K562 (cell line): Measurements from ENCODE around the gene SOCS7. TPM values are rescaled to one million over a fixed set of nuclear protein-coding genes. Genes with fewer than 3 reads are reported as not detected.
"Not testable (repeated sequence)": the region's sequence is repeated elsewhere in the genome, so short reads cannot be mapped to it uniquely, and the experiment has no call there.

Experiments used
- ATAC-seq: fragments of 200-7000 bp; cut with Tn5 transposase; 3 replicates; pipeline ENCODE4 v1.9.1; 2020; ENCODE audit warnings: moderate library complexity
- BruUV-seq: library from RNA; stranded (reverse); fragments of 400-500 nt; replicated peaks from 2 replicates; lab custom pipeline; 2021; lab: Mats Ljungman, UMichigan
- CTCF ChIA-PET: fragments of 300-600 bp; formaldehyde crosslinking; extraction: SDS; loops from one replicate; lab custom pipeline; 2021; ENCODE audit warnings: low intra/inter-chr PET ratio; lab: Yijun Ruan, JAX
- POLR2A ChIA-PET: fragments of 300-600, 350-650 bp; sonication (Branson Sonifier 250); formaldehyde crosslinking; extraction: SDS; loops from one replicate; lab custom pipeline; 2021; ENCODE audit warnings: antibody characterized with exemption, inconsistent platforms; lab: Yijun Ruan, JAX
- DNase-seq, 4 experiments: peaks; one replicate each; pipeline versions ENCODE4 v3.0.0 to v3.0.0-alpha.2; 2011 to 2018; ENCODE audit warnings: low spot score in 3 of 4, mixed read lengths in 3 of 4; ENCODE audit errors: extremely low read depth in 1 of 4
- FAIRE-seq: peaks from 2 replicates; lab custom pipeline; 2011; peaks lifted over from hg19 to GRCh38; lab: Jason Lieb, UNC
- H2AFZ ChIP-seq: 2 replicates; pipeline ENCODE4 v1.6.0; 2011; ENCODE audit warnings: low read depth, low read length, control low read depth, inconsistent platforms
- H3K27ac ChIP-seq: fragments of 200-600 bp; 3 replicates; pipeline ENCODE4 v1.8.0; 2011; ENCODE audit warnings: low read depth, mild to moderate bottlenecking, control low read depth, inconsistent platforms, low read length, moderate library complexity, mixed read lengths; ENCODE audit errors: extremely low read depth
- H3K27me3 ChIP-seq, 2 experiments: fragments of 300-600 bp in 1 of 2; 2 replicates in 1 of 2; 3 replicates in 1 of 2; pipeline versions ENCODE4 v1.6.0 to v1.8.0; 2011; ENCODE audit warnings: inconsistent platforms in 2 of 2, low read length in 2 of 2, mild to moderate bottlenecking in 1 of 2, mixed read lengths in 1 of 2, moderate library complexity in 1 of 2; ENCODE audit not compliant: control insufficient read depth in 2 of 2, insufficient read depth in 2 of 2
- H3K36me3 ChIP-seq: fragments of 300-600 bp; 3 replicates; pipeline ENCODE4 v1.8.0; 2011; ENCODE audit warnings: mild to moderate bottlenecking, low read length, inconsistent platforms; ENCODE audit not compliant: control insufficient read depth, insufficient read depth
- H3K4me1 ChIP-seq, 2 experiments: fragments of 200-600 bp in 1 of 2; replicated peaks in 1 of 2; 2 replicates in 1 of 2; 3 replicates in 1 of 2; pipeline versions ENCODE4 v1.5.1 to v1.8.0; 2011; ENCODE audit warnings: inconsistent platforms in 2 of 2, low read length in 2 of 2, mild to moderate bottlenecking in 1 of 2, mixed read lengths in 1 of 2, moderate library complexity in 1 of 2; ENCODE audit not compliant: control insufficient read depth in 2 of 2, insufficient read depth in 2 of 2
- H3K4me2 ChIP-seq: 2 replicates; pipeline ENCODE4 v1.6.1; 2011; ENCODE audit warnings: low read length, control low read depth, inconsistent platforms, mixed read lengths; ENCODE audit not compliant: insufficient read depth
- H3K4me3 ChIP-seq: fragments of 200-600 bp; sonication (generic), shearing (Covaris generic); 2 replicates; pipeline ENCODE4 v1.5.1; 2016; ENCODE audit warnings: control low read depth, inconsistent platforms
- H3K79me2 ChIP-seq: fragments of 200-600 bp; 3 replicates; pipeline ENCODE4 v1.8.0; 2011; ENCODE audit warnings: low read length, inconsistent platforms; ENCODE audit not compliant: control insufficient read depth, insufficient read depth
- H3K9ac ChIP-seq, 2 experiments: 2 replicates each; pipeline versions ENCODE4 v1.6.0 to v1.6.1; 2011; ENCODE audit warnings: low read depth in 2 of 2, low read length in 2 of 2, control low read depth in 1 of 2, inconsistent platforms in 1 of 2, mild to moderate bottlenecking in 1 of 2, mixed read lengths in 1 of 2; ENCODE audit not compliant: insufficient read depth in 1 of 2
- H3K9me1 ChIP-seq: one replicate; pipeline ENCODE4 v1.6.0; 2011; ENCODE audit warnings: inconsistent platforms, mild to moderate bottlenecking, low read length, moderate library complexity; ENCODE audit not compliant: control insufficient read depth, insufficient read depth
- H3K9me3 ChIP-seq: replicated peaks from 2 replicates; pipeline ENCODE4 v1.5.1; 2011; ENCODE audit warnings: low read depth, low read length, inconsistent platforms; ENCODE audit not compliant: control insufficient read depth, insufficient read depth
- H4K20me1 ChIP-seq: replicated peaks from 2 replicates; pipeline ENCODE4 v1.6.1; 2011; ENCODE audit warnings: low read length, inconsistent platforms, mixed read lengths; ENCODE audit not compliant: control insufficient read depth, insufficient read depth
- BRF1 ChIP-seq: IDR thresholded peaks from 3 replicates; pipeline ENCODE4 v1.6.1; 2011; ENCODE audit warnings: borderline replicate concordance, mild to moderate bottlenecking; ENCODE audit not compliant: insufficient read length; ENCODE audit errors: extremely low read depth
- CREB1 ChIP-seq, 2 experiments: sonication (generic) in 1 of 2; formaldehyde crosslinking in 1 of 2; IDR thresholded peaks; 2 replicates each; pipeline versions ENCODE4 v1.6.1 to v1.8.0; 2012 to 2022; ENCODE audit warnings: inconsistent platforms in 1 of 2, mild to moderate bottlenecking in 1 of 2, missing genetic modification reagents in 1 of 2, moderate library complexity in 1 of 2
- NR2C1 ChIP-seq, 2 experiments: fragments of 450-650 bp; IDR thresholded peaks; 2 replicates each; pipeline ENCODE4 v1.6.1; 2017; ENCODE audit warnings: mild to moderate bottlenecking in 2 of 2, antibody characterized with exemption in 1 of 2, inconsistent platforms in 1 of 2, missing compliant biosample characterization in 1 of 2, missing genetic modification characterization in 1 of 2
- PHF8 ChIP-seq: fragments of 200-600 bp; sonication (generic); IDR thresholded peaks from 2 replicates; pipeline ENCODE4 v1.6.1; 2012; ENCODE audit warnings: mixed run types, mild to moderate bottlenecking, inconsistent platforms, low read length, moderate library complexity, borderline replicate concordance
- RBM25 ChIP-seq: fragments of 200-400 bp; formaldehyde crosslinking; IDR thresholded peaks from 2 replicates; pipeline ENCODE4 v1.6.1; 2018; ENCODE audit warnings: low read length, low read depth, moderate library complexity; ENCODE audit not compliant: severe bottlenecking
- SRSF9 ChIP-seq: fragments of 200-400 bp; formaldehyde crosslinking; IDR thresholded peaks from 2 replicates; pipeline ENCODE4 v1.6.1; 2017; ENCODE audit warnings: low read depth, low read length, borderline replicate concordance
- ZNF24 ChIP-seq: fragments of 450-650 bp; IDR thresholded peaks from 2 replicates; pipeline ENCODE4 v1.6.1; 2016
- WGBS: fragments of 100-300 bp; shearing (Covaris generic); methylation state at CpG from one replicate; pipeline ENCODE4 v1.1.6; 2016; ENCODE audit warnings: low coverage, mixed read lengths; ENCODE audit not compliant: insufficient coverage; ENCODE audit errors: missing lambda C conversion rate; 5-methylcytosine and 5-hydroxymethylcytosine counted together
- in situ Hi-C: fragments of 300-500 bp; cut with MboI; formaldehyde crosslinking; loops from 4 replicates; pipeline ENCODE4 v1.15.0; 2018; ENCODE audit warnings: inconsistent platforms, mixed read lengths
- intact Hi-C: fragments of 100-400 bp; cut with micrococcal nuclease; formaldehyde crosslinking; loops from 2 replicates; pipeline ENCODE4 v1.14.2; 2022
- polyA plus RNA-seq, 8 experiments: library from polyadenylated mRNA; depleted of rRNA in 4 of 8; stranded (reverse) in 5 of 8; unstranded in 3 of 8; fragments of >200 nt; fragmentation: Nextera tagmentation in 2 of 8; fragmentation: Illumina TruSeq in 1 of 8; extraction: Ambion mirVana in 2 of 8; extraction: Trizol in 1 of 8; gene quantifications; 2 replicates each; pipeline versions ENCODE4 v1.2.1 to v1.2.3, GENCODE V29; 2011 to 2014; ENCODE audit warnings: inconsistent platforms in 1 of 8, missing spikeins in 1 of 8
- total RNA-seq, 7 experiments: library from RNA; depleted of rRNA in 6 of 7; stranded (reverse); fragments of >200 nt in 6 of 7; fragmentation: Illumina TruSeq in 2 of 7; extraction: Trizol in 2 of 7; gene quantifications; 2 replicates each; pipeline versions ENCODE4 v1.2.1 to v1.2.3, GENCODE V29; 2011 to 2021; ENCODE audit warnings: low replicate concordance in 1 of 7
- TF ChIP-seq, protein P1 (sequence below): sonication (generic); formaldehyde crosslinking; IDR thresholded peaks from 2 replicates; pipeline ENCODE4 v1.8.1; 2023; ENCODE audit warnings: mild to moderate bottlenecking, missing genetic modification reagents
- TF ChIP-seq, protein P2 (sequence below): sonication (generic); formaldehyde crosslinking; IDR thresholded peaks from 2 replicates; pipeline ENCODE4 v1.8.0; 2022; ENCODE audit warnings: missing genetic modification reagents, mild to moderate bottlenecking, borderline replicate concordance
- TF ChIP-seq, protein P3 (sequence below): IDR thresholded peaks from 3 replicates; pipeline ENCODE4 v1.6.1; 2011; ENCODE audit warnings: borderline replicate concordance, mild to moderate bottlenecking; ENCODE audit not compliant: insufficient read length, insufficient read depth

The SOCS7 gene
- total and polyA plus RNA-seq, 9 of the 15 experiments (the other 6 are each of a cell fraction or from before 2014, with no cell fraction given), result 0.94 to 14.5 (median 8.2) TPM

DNA sequence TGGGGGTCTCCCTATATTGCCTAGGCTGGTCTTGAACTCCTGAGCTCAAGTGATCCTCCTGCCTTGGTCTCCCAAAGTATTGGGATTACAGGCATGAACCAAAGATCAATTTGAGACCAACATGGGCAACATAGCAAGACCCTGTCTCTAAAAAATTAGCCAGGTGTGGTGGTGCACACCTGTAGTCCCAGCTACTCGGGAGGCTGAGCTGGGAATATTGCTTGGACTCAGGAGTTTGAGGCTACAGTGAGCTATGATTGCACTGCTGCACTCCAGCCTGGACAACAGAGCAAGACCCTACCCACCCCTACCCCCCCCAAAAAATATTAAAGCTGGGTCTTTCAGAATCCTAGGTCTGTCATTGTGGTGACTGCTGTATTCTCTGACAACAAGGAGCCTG is 85.7 kb downstream of the SOCS7 start:
- peaks cover 5 to 47% of the 10 kb centered on the region in 2 experiments; a peak in 3 of 5 replicates for H3K27me3 ChIP-seq
- intact Hi-C loops, H4K20me1 ChIP-seq: not testable (repeated sequence)

DNA sequence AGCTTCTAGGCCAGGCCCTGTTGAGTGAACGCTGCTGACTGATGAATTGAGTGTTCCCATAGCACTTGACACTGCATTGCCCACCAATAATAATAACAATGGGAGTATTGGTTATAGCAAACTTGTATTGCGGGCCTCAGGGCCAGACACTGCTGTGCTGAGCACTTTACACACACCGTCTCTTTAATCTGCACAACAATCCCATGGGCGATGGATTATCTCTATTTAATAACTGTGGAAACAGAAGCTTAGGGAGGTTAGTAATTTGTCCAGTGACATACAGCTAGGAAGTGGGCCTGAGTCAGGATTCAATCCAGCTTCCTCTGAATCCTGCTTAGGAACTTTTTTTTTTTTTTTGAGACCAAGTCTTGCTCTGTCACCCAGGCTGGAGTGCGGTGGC is 87.8 kb downstream of the SOCS7 start:
- WGBS, result 42% methylated on average over 5 of the region's 5 CpGs
- ChIA-PET CTCF (no interaction called here), POLR2A (interaction anchor here (0.6 kb wide), 1 partner anchor 24 kb away, joined by 3 read pairs; no protein-coding TSS in a partner anchor)
- BruUV-seq, result no TSS peak
- no peaks in the 10 kb centered on the region for H3K36me3 ChIP-seq
- H3K27me3 ChIP-seq, result peaks cover 5 to 38% of the 10 kb centered on the region in 2 experiments; a peak in 3 of 5 replicates
- no peak for DNase-seq
- H3K9ac ChIP-seq, result no peak overlapping the region
- no peak overlapping the region for H2AFZ ChIP-seq
- H3K9me1 ChIP-seq, result no peaks in the 10 kb centered on the region
- no peak for ATAC-seq
- H3K27ac ChIP-seq, result no peak overlapping the region
- H3K4me2 ChIP-seq, result no peak overlapping the region
- intact Hi-C loops (no loop called here), in situ Hi-C loops (loop anchor here (10.0 kb wide), 1 partner anchor 135 kb away; no protein-coding TSS in a partner anchor)
- H4K20me1 ChIP-seq, result peaks cover 16% of the 10 kb centered on the region
- FAIRE-seq, result no peak
- H3K79me2 ChIP-seq, result no peaks in the 10 kb centered on the region
- peaks cover 4 to 9% of the 10 kb centered on the region in 2 experiments for H3K4me1 ChIP-seq
- H3K4me3 ChIP-seq, result no peak overlapping the region
- no peaks in the 10 kb centered on the region for H3K9me3 ChIP-seq
- no peak for TF ChIP-seq NR2C1 (IDR thresholded peaks at IDR 0.05)
- TF ChIP-seq NR2C1 (tag; IDR thresholded peaks at IDR 0.05), result no peak
- TF ChIP-seq, protein P1, sequence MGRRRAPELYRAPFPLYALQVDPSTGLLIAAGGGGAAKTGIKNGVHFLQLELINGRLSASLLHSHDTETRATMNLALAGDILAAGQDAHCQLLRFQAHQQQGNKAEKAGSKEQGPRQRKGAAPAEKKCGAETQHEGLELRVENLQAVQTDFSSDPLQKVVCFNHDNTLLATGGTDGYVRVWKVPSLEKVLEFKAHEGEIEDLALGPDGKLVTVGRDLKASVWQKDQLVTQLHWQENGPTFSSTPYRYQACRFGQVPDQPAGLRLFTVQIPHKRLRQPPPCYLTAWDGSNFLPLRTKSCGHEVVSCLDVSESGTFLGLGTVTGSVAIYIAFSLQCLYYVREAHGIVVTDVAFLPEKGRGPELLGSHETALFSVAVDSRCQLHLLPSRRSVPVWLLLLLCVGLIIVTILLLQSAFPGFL (CRISPR knock-in tag), result no peak
- TF ChIP-seq BRF1, result no peak
- no peak for TF ChIP-seq CREB1 (IDR thresholded peaks at IDR 0.05)
- no peak for TF ChIP-seq CREB1 (CRISPR knock-in tag; IDR thresholded peaks at IDR 0.05)
- TF ChIP-seq, protein P2, sequence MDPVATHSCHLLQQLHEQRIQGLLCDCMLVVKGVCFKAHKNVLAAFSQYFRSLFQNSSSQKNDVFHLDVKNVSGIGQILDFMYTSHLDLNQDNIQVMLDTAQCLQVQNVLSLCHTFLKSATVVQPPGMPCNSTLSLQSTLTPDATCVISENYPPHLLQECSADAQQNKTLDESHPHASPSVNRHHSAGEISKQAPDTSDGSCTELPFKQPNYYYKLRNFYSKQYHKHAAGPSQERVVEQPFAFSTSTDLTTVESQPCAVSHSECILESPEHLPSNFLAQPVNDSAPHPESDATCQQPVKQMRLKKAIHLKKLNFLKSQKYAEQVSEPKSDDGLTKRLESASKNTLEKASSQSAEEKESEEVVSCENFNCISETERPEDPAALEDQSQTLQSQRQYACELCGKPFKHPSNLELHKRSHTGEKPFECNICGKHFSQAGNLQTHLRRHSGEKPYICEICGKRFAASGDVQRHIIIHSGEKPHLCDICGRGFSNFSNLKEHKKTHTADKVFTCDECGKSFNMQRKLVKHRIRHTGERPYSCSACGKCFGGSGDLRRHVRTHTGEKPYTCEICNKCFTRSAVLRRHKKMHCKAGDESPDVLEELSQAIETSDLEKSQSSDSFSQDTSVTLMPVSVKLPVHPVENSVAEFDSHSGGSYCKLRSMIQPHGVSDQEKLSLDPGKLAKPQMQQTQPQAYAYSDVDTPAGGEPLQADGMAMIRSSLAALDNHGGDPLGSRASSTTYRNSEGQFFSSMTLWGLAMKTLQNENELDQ, result no peak
- TF ChIP-seq PHF8, result no peak
- no peak for TF ChIP-seq ZNF24
- TF ChIP-seq SRSF9, result no peak
- TF ChIP-seq, protein P3, sequence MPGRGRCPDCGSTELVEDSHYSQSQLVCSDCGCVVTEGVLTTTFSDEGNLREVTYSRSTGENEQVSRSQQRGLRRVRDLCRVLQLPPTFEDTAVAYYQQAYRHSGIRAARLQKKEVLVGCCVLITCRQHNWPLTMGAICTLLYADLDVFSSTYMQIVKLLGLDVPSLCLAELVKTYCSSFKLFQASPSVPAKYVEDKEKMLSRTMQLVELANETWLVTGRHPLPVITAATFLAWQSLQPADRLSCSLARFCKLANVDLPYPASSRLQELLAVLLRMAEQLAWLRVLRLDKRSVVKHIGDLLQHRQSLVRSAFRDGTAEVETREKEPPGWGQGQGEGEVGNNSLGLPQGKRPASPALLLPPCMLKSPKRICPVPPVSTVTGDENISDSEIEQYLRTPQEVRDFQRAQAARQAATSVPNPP, result no peak

More for the DNA sequence above, 85.7 kb downstream of the SOCS7 start:
- H3K27ac ChIP-seq, CTCF ChIA-PET, DNase-seq, H3K9me1 ChIP-seq, ATAC-seq, H3K4me2 ChIP-seq, H3K9ac ChIP-seq, BruUV-seq, H3K36me3 ChIP-seq, FAIRE-seq, H3K4me3 ChIP-seq, H3K4me1 ChIP-seq, H3K79me2 ChIP-seq, H2AFZ ChIP-seq, H3K9me3 ChIP-seq, POLR2A ChIA-PET: not testable (repeated sequence)
- TF ChIP-seq RBM25, result peak; percentile 3
- in situ Hi-C loops, result loop anchor here (10.0 kb wide), 1 partner anchor 137 kb away; no protein-coding TSS in a partner anchor
- WGBS, result 0% methylated on average over 1 of the region's 1 CpG
